HepG2 (cell line): ENCODE data around the gene DPM2. TPM values are rescaled to one million over a fixed set of nuclear protein-coding genes. Genes with fewer than 3 reads are reported as not detected.

Experiments
- ATAC-seq: fragments of 200-7000 bp; cut with Tn5 transposase; 3 replicates; pipeline ENCODE4 v1.9.1; 2020; ENCODE audit warnings: mild to moderate bottlenecking, moderate library complexity
- BruUV-seq: library from RNA; stranded (reverse); fragments of 400-500 nt; replicated peaks from 2 replicates; lab custom pipeline; 2021; lab: Mats Ljungman, UMichigan
- CTCF ChIA-PET: fragments of 300-600 bp; formaldehyde crosslinking; extraction: SDS; loops from one replicate; lab custom pipeline; 2021; ENCODE audit warnings: low total read pairs, inconsistent platforms, low intra/inter-chr PET ratio; lab: Yijun Ruan, JAX
- POLR2A ChIA-PET: fragments of 350-600 bp; sonication (Branson Sonifier 250); formaldehyde crosslinking; loops from one replicate; lab custom pipeline; 2020; ENCODE audit warnings: antibody characterized with exemption, inconsistent platforms; lab: Yijun Ruan, JAX
- DNase-seq: peaks from one replicate; pipeline ENCODE4 v3.0.0-alpha.2; 2015; ENCODE audit warnings: low spot score
- FAIRE-seq: peaks from 3 replicates; lab custom pipeline; 2011; peaks lifted over from hg19 to GRCh38; lab: Jason Lieb, UNC
- H2AFZ ChIP-seq: one replicate; pipeline ENCODE4 v1.6.1; 2011; ENCODE audit warnings: low read length, inconsistent platforms
- H3K27ac ChIP-seq: fragments of 300-600 bp; 3 replicates; pipeline ENCODE4 v1.8.0; 2011; ENCODE audit warnings: mixed run types, mild to moderate bottlenecking, mixed read lengths, low read length, inconsistent platforms; ENCODE audit not compliant: insufficient read depth; ENCODE audit errors: extremely low read length
- H3K27me3 ChIP-seq, 2 experiments: fragments of 200-600 bp in 1 of 2; 2 replicates in 1 of 2; 3 replicates in 1 of 2; pipeline versions ENCODE4 v1.6.0 to v1.8.0; 2011; ENCODE audit warnings: low read length in 2 of 2, mild to moderate bottlenecking in 2 of 2, moderate library complexity in 2 of 2, inconsistent platforms in 1 of 2; ENCODE audit not compliant: insufficient read depth in 2 of 2, control insufficient read depth in 1 of 2
- H3K36me3 ChIP-seq, 2 experiments: fragments of 200-600 bp in 1 of 2; replicated peaks in 1 of 2; 2 replicates in 1 of 2; 3 replicates in 1 of 2; pipeline versions ENCODE4 v1.5.1 to v1.8.0; 2011; ENCODE audit warnings: low read length in 2 of 2, inconsistent platforms in 1 of 2; ENCODE audit not compliant: insufficient read depth in 2 of 2, control insufficient read depth in 1 of 2
- H3K4me1 ChIP-seq: 2 replicates; pipeline ENCODE4 v1.5.1; 2012; ENCODE audit warnings: low read length, inconsistent platforms; ENCODE audit not compliant: insufficient read depth
- H3K4me2 ChIP-seq: 2 replicates; pipeline ENCODE4 v1.6.0; 2011; ENCODE audit warnings: low read depth, low read length, inconsistent platforms
- H3K4me3 ChIP-seq, 3 experiments: fragments of 200-600 bp in 1 of 3; sonication (generic), shearing (Covaris generic) in 1 of 3; replicated peaks in 1 of 3; 2 replicates each; pipeline ENCODE4 v1.5.1; 2011 to 2016; ENCODE audit warnings: low read length in 3 of 3, inconsistent platforms in 2 of 3, low read depth in 2 of 3, mild to moderate bottlenecking in 2 of 3, control low read depth in 1 of 3, mixed read lengths in 1 of 3; ENCODE audit not compliant: insufficient read depth in 1 of 3
- H3K79me2 ChIP-seq: one replicate; pipeline ENCODE4 v1.6.1; 2011; ENCODE audit warnings: low read length, inconsistent platforms; ENCODE audit not compliant: insufficient read depth
- H3K9ac ChIP-seq: 2 replicates; pipeline ENCODE4 v1.6.0; 2011; ENCODE audit warnings: mild to moderate bottlenecking, low read depth, low read length, inconsistent platforms; ENCODE audit not compliant: insufficient read depth
- H3K9me3 ChIP-seq: 2 replicates; pipeline ENCODE4 v1.5.1; 2012; ENCODE audit warnings: mild to moderate bottlenecking, low read length
- H4K20me1 ChIP-seq: 2 replicates; pipeline ENCODE4 v1.6.0; 2011; ENCODE audit warnings: inconsistent platforms, mild to moderate bottlenecking, low read length, moderate library complexity; ENCODE audit not compliant: insufficient read depth
- AGO2 ChIP-seq: fragments of 200-400 bp; formaldehyde crosslinking; optimal IDR thresholded peaks from 2 replicates; pipeline ENCODE3; 2017; ENCODE audit warnings: mild to moderate bottlenecking, low read depth, low read length, moderate library complexity
- ARNT2 ChIP-seq: sonication (generic); formaldehyde crosslinking; IDR thresholded peaks from 2 replicates; pipeline ENCODE4 v1.8.0; 2022; ENCODE audit warnings: mild to moderate bottlenecking, low read depth, missing genetic modification reagents, moderate library complexity
- MEF2D ChIP-seq: sonication (generic); formaldehyde crosslinking; IDR thresholded peaks from 2 replicates; pipeline ENCODE4 v1.5.1; 2020; ENCODE audit warnings: mild to moderate bottlenecking, missing genetic modification reagents
- POLR2G ChIP-seq: fragments of 200-400 bp; formaldehyde crosslinking; IDR thresholded peaks from 2 replicates; pipeline ENCODE4 v1.6.1; 2018; ENCODE audit warnings: mild to moderate bottlenecking, low read depth, low read length, moderate library complexity
- RBAK ChIP-seq: sonication (generic); formaldehyde crosslinking; IDR thresholded peaks from 2 replicates; pipeline ENCODE4 v1.5.1; 2020; ENCODE audit warnings: mild to moderate bottlenecking, missing genetic modification reagents
- REXO4 ChIP-seq: sonication (generic); formaldehyde crosslinking; IDR thresholded peaks from 2 replicates; pipeline ENCODE4 v1.8.0; 2022; ENCODE audit warnings: missing genetic modification reagents, mild to moderate bottlenecking, borderline replicate concordance
- SKI ChIP-seq: fragments of 450-650 bp; IDR thresholded peaks from one replicate; pipeline ENCODE4 v1.6.1; 2018; ENCODE audit warnings: mild to moderate bottlenecking; ENCODE audit not compliant: partially characterized antibody
- ZKSCAN1 ChIP-seq: fragments of 150-350 bp; IDR thresholded peaks from 2 replicates; pipeline ENCODE4 v1.6.1; 2014; ENCODE audit warnings: low read length
- ZNF558 ChIP-seq: sonication (generic); formaldehyde crosslinking; IDR thresholded peaks from 2 replicates; pipeline ENCODE4 v1.9.0; 2022; ENCODE audit warnings: mild to moderate bottlenecking, missing genetic modification reagents, borderline replicate concordance
- WGBS: methylation state at CpG from one replicate; pipeline ENCODE4 v1.1.6; 2017; ENCODE audit warnings: low lambda C conversion rate; 5-methylcytosine and 5-hydroxymethylcytosine counted together
- in situ Hi-C: cut with HindIII; loops from 2 replicates; pipeline ENCODE4 v1.10.0; 2017; ENCODE audit warnings: low pct_unique_long_range_greater_than_20kb; ENCODE audit not compliant: extremely low pct_ligation_motif_present
- intact Hi-C: fragments of 100-400 bp; cut with micrococcal nuclease; formaldehyde crosslinking; loops from one replicate; pipeline ENCODE4 v1.10.0; 2022; ENCODE audit not compliant: unreplicated experiment
- polyA plus RNA-seq, 8 experiments: library from polyadenylated mRNA; depleted of rRNA in 3 of 8; stranded (reverse) in 7 of 8; unstranded in 1 of 8; fragments of >200 nt; fragmentation: Illumina TruSeq in 4 of 8; extraction: Trizol in 4 of 8; gene quantifications; 2 replicates each; pipeline versions ENCODE4 v1.2.1 to v1.2.3, GENCODE V29; 2011 to 2016; ENCODE audit warnings: low read depth in 4 of 8, missing spikeins in 1 of 8, mixed read lengths in 1 of 8; ENCODE audit not compliant: insufficient read depth in 1 of 8
- total RNA-seq, 5 experiments: library from RNA; depleted of rRNA; stranded (reverse); fragments of >200 nt; fragmentation: Illumina TruSeq; extraction: Trizol; gene quantifications; 2 replicates each; pipeline ENCODE4 v1.2.3, GENCODE V29; 2016; ENCODE audit warnings: low read depth in 1 of 5

DPM2 gene
- total and polyA plus RNA-seq, 2 of the 13 experiments (the other 11 are each of a cell fraction or from before 2014, with no cell fraction given), result 24.8 to 35.3 TPM

- Histone ChIP-seq H3K9ac (no peak overlapping the region), H3K79me2 (no peaks in the 10 kb centered on the region), H3K4me1 (peaks cover 32% of the 10 kb centered on the region), H3K36me3 (peaks cover 7 to 15% of the 10 kb centered on the region in 2 experiments; a peak in 4 of 5 replicates), H3K4me2 (no peak overlapping the region), H3K4me3 (no peak overlapping the region), H3K27ac (no peak overlapping the region), H4K20me1 (no peaks in the 10 kb centered on the region), H3K9me3 (no peaks in the 10 kb centered on the region), H2AFZ (no peak overlapping the region), H3K27me3 (no peaks in the 10 kb centered on the region)
- BruUV-seq, result no TSS peak
- WGBS, result 89% methylated on average over 26 of the region's 35 CpGs
- in situ Hi-C loops (no loop called here), intact Hi-C loops (no loop called here)
- FAIRE-seq (no peak), ATAC-seq (no peak), DNase-seq (no peak)
- POLR2A ChIA-PET, result interaction anchor here (1.2 kb wide), 1 partner anchor 10 kb away, joined by 3 read pairs; no protein-coding TSS in a partner anchor
- no peak for TF ChIP-seq ARNT2 (CRISPR knock-in tag)
- TF ChIP-seq RBAK (CRISPR knock-in tag), result no peak
- TF ChIP-seq ZNF558, result no peak
- TF ChIP-seq MEF2D (CRISPR knock-in tag), result no peak
- no peak for TF ChIP-seq REXO4 (CRISPR knock-in tag)
- CTCF ChIA-PET, result no interaction called here
Observed at GRCh38 chr9:127907867-127908659, 29.6 kb downstream of the DPM2 start.

DNA sequence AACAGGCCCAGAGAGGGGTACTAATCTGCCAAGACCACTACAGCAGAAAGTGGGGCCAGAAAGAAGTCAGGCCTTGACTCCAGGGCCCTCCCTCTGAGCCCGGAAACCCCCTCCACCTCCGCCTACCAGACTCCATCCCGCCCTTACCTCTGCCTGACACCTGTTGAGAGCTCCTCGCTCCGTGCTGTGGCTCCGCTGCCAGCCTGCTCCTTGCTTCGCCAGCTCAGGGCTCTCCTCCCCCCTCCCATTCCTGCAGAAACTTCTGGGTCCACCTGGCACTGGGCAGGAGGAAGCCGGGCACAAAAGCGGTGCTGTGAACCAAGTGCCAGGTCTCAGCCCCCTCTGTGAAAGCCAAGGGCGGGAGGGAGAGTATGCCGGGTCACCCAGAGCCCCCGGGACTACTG lies 31.9 kb downstream of the DPM2 start:
- ChIA-PET POLR2A (interaction anchor here (1.3 to 4.5 kb wide), 2 partner anchors 9 to 10 kb away, joined by 3 to 78 read pairs; partner anchors contain the start of gene ST6GALNAC4), CTCF (no interaction called here)
- Histone ChIP-seq H3K36me3 (peaks cover 1 to 7% of the 10 kb centered on the region in 2 experiments; a peak in 3 of 5 replicates), H3K27ac (no peak overlapping the region), H3K4me3 (no peak overlapping the region), H3K4me1 (peaks cover 36% of the 10 kb centered on the region), H3K27me3 (no peaks in the 10 kb centered on the region), H3K9ac (no peak overlapping the region), H3K79me2 (no peaks in the 10 kb centered on the region), H3K4me2 (no peak overlapping the region), H3K9me3 (no peaks in the 10 kb centered on the region), H2AFZ (no peak overlapping the region), H4K20me1 (no peaks in the 10 kb centered on the region)
- no peak for DNase-seq
- FAIRE-seq, result no peak
- in situ Hi-C loops (no loop called here), intact Hi-C loops (no loop called here)
- ATAC-seq, result no peak
- TF ChIP-seq POLR2G (0 out of 2 replicates have a peak, but pooled peaks have one; percentile 12), ZKSCAN1 (no peak), AGO2 (peak; percentile 23), SKI (no peak)
- BruUV-seq, result no TSS peak
- 86% methylated on average over 12 of the region's 12 CpGs for WGBS
